Measurements from ENCODE around the gene USP15. TPM values are rescaled to one million over a fixed set of nuclear protein-coding genes. Genes with fewer than 3 reads are reported as not detected.

The USP15 gene
- total and polyA plus RNA-seq, 2 donors (not counting 1 experiment from before 2014, with no cell fraction given), result 116 to 182 TPM

DNA sequence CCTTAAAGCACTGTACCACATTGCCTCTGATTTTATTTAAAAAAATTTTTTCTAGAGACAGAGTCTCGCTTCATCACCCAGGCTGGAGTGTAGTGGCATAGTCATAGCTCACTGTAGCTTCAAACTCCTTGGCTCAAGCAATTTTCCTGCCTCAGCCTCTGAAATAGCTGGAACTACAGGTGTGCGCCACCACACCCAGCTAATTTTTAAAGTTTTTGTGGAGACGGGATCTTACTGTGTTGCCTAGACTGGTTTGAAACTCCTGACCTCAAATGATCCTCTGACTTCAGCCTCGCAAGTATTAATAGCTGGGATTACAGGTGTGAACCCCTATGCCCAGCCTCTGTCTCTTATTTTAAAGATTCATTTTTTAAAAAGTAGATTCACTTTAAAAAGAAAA lies 5.3 kb downstream of the USP15 start:
- Histone ChIP-seq H3K27me3 (replicated peaks in 1 of 4; ENCODE audit: control extremely low read depth in 1 of 4, control insufficient read depth in 3 of 4, insufficient read depth in 4 of 4, low read length in 3 of 4) (no peaks in the 10 kb centered on the region), H3K4me1 (ENCODE audit: control insufficient read depth in 2 of 2, insufficient read depth in 2 of 2, low read length in 2 of 2) (peaks cover 44 to 86% of the 10 kb centered on the region in 2 donors), H2AFZ (ENCODE audit: insufficient read depth, low read depth, low read length, poor library complexity, severe bottlenecking) (no peak overlapping the region), H3K79me2 (ENCODE audit: control insufficient read depth, insufficient read depth, low read length) (peaks cover 96% of the 10 kb centered on the region), H3K27ac (ENCODE audit: low read length in 2 of 2) (peak overlapping the region; percentile 64 to 96), H3K36me3 (replicated peaks in 1 of 2; ENCODE audit: control extremely low read depth in 1 of 2, control insufficient read depth in 1 of 2, extremely low read depth in 1 of 2, insufficient read depth in 2 of 2, low read length in 1 of 2) (no peaks in the 10 kb centered on the region), H4K20me1 (ENCODE audit: control insufficient read depth, insufficient read depth, low read length, poor library complexity, severe bottlenecking) (peaks cover 46% of the 10 kb centered on the region), H3K4me3 (ENCODE audit: control extremely low read depth in 1 of 5, extremely low read depth in 1 of 5, insufficient read depth in 1 of 5, low read depth in 2 of 5, low read length in 4 of 5) (peak overlapping the region in 1 of 5 experiments; percentile 48), H3K9me3 (ENCODE audit: control extremely low read depth in 1 of 3, control insufficient read depth in 2 of 3, insufficient read depth in 1 of 3, low read length in 2 of 3) (no peaks in the 10 kb centered on the region), H3K9ac (ENCODE audit: low read length) (peak overlapping the region; percentile 49), H3K4me2 (replicated peaks; ENCODE audit: low read depth, low read length, poor library complexity, severe bottlenecking) (peak overlapping the region; percentile 78)
- CTCF ChIA-PET, result no interaction called here
- WGBS (ENCODE audit: insufficient coverage), result 100% methylated on average over 1 of the region's 4 CpGs
- DNase-seq, result no peak
- peak overlapping the region; percentile 50 for H3K27ac Mint-ChIP-seq
- POLR2A ChIA-PET, result no interaction called here
- ATAC-seq (ENCODE audit: low read depth), result no peak
- no peak for TF ChIP-seq EZH2 (IDR thresholded peaks at IDR 0.05; ENCODE audit: borderline replicate concordance, insufficient read depth, low read depth, low read length, poor library complexity, severe bottlenecking)
- TF ChIP-seq, protein P1, sequence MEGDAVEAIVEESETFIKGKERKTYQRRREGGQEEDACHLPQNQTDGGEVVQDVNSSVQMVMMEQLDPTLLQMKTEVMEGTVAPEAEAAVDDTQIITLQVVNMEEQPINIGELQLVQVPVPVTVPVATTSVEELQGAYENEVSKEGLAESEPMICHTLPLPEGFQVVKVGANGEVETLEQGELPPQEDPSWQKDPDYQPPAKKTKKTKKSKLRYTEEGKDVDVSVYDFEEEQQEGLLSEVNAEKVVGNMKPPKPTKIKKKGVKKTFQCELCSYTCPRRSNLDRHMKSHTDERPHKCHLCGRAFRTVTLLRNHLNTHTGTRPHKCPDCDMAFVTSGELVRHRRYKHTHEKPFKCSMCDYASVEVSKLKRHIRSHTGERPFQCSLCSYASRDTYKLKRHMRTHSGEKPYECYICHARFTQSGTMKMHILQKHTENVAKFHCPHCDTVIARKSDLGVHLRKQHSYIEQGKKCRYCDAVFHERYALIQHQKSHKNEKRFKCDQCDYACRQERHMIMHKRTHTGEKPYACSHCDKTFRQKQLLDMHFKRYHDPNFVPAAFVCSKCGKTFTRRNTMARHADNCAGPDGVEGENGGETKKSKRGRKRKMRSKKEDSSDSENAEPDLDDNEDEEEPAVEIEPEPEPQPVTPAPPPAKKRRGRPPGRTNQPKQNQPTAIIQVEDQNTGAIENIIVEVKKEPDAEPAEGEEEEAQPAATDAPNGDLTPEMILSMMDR (IDR thresholded peaks at IDR 0.05), result no peak
- H3K9me3 Mint-ChIP-seq (ENCODE audit: insufficient read depth), result no peaks in the 10 kb centered on the region
- intact Hi-C loops (cut with micrococcal nuclease), result loop anchor here (10.0 kb wide), 1 partner anchor 89 kb away; no protein-coding TSS in a partner anchor
- no peaks in the 10 kb centered on the region for H3K27me3 Mint-ChIP-seq
- peaks cover 78% of the 10 kb centered on the region for H3K4me1 Mint-ChIP-seq
- H3K4me3 Mint-ChIP-seq, result peak overlapping the region; percentile 16

DNA sequence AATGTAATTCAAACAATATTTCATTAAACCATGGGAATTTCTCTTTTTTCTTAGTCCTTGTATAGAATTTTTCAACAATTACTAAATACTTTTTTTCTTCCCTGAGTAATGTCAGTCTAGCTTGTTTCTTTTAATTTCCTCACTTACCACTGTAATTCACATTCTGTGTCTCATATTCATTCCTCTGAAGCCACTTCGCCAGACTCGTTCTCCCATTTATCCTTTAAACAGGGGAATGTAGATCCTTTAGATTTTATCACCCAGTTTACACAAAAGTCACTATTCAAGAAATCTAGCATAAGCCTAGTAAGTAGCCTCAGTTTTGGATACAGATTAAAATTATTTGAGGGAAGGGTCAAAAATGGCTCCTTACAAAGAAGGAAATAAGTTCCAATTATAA lies 6.8 kb downstream of the USP15 start:
- POLR2A ChIA-PET, result no interaction called here
- TF ChIP-seq EZH2 (IDR thresholded peaks at IDR 0.05; ENCODE audit: borderline replicate concordance, insufficient read depth, low read depth, low read length, poor library complexity, severe bottlenecking), result no peak
- TF ChIP-seq, protein P1 (IDR thresholded peaks at IDR 0.05), result no peak

More for the DNA sequence above, 6.8 kb downstream of the USP15 start:
- H3K4me3 ChIP-seq (ENCODE audit: control extremely low read depth in 1 of 5, extremely low read depth in 1 of 5, insufficient read depth in 1 of 5, low read depth in 2 of 5, low read length in 4 of 5), result no peak overlapping the region
- CTCF ChIA-PET, result no interaction called here
- no peak overlapping the region for H3K9ac ChIP-seq (ENCODE audit: low read length)
- DNase-seq, result no peak
- Mint-ChIP-seq H3K27me3 (no peaks in the 10 kb centered on the region), H3K9me3 (ENCODE audit: insufficient read depth) (no peaks in the 10 kb centered on the region), H3K27ac (no peak overlapping the region), H3K4me1 (peaks cover 81% of the 10 kb centered on the region), H3K4me3 (peak overlapping the region; percentile 24)
- H3K27me3 ChIP-seq (replicated peaks in 1 of 4; ENCODE audit: control extremely low read depth in 1 of 4, control insufficient read depth in 3 of 4, insufficient read depth in 4 of 4, low read length in 3 of 4), result no peaks in the 10 kb centered on the region
- H4K20me1 ChIP-seq (ENCODE audit: control insufficient read depth, insufficient read depth, low read length, poor library complexity, severe bottlenecking), result peaks cover 47% of the 10 kb centered on the region
- no CpG with 5 or more reads among the region's 2 CpGs for WGBS (ENCODE audit: insufficient coverage)
- peak overlapping the region; percentile 43 for H3K4me2 ChIP-seq (replicated peaks; ENCODE audit: low read depth, low read length, poor library complexity, severe bottlenecking)
- peak overlapping the region in 1 of 2 donors; percentile 63 for H3K27ac ChIP-seq (ENCODE audit: low read length in 2 of 2)
- no peak for ATAC-seq (ENCODE audit: low read depth)
- H2AFZ ChIP-seq (ENCODE audit: insufficient read depth, low read depth, low read length, poor library complexity, severe bottlenecking), result no peak overlapping the region
- no peaks in the 10 kb centered on the region for H3K9me3 ChIP-seq (ENCODE audit: control extremely low read depth in 1 of 3, control insufficient read depth in 2 of 3, insufficient read depth in 1 of 3, low read length in 2 of 3)
- H3K79me2 ChIP-seq (ENCODE audit: control insufficient read depth, insufficient read depth, low read length), result peaks cover 100% of the 10 kb centered on the region
- intact Hi-C loops (cut with micrococcal nuclease), result loop anchor here (2.0 to 10.0 kb wide), 2 partner anchors 20 to 88 kb away; no protein-coding TSS in a partner anchor
- peaks cover 37 to 86% of the 10 kb centered on the region in 2 donors for H3K4me1 ChIP-seq (ENCODE audit: control insufficient read depth in 2 of 2, insufficient read depth in 2 of 2, low read length in 2 of 2)
- no peaks in the 10 kb centered on the region for H3K36me3 ChIP-seq (replicated peaks in 1 of 2; ENCODE audit: control extremely low read depth in 1 of 2, control insufficient read depth in 1 of 2, extremely low read depth in 1 of 2, insufficient read depth in 2 of 2, low read length in 1 of 2)
